Activated gamma-delta T cell treated with Interleukin-2 at 50 U/mL for 16 hours (primary cell): ENCODE results near the gene NMBR.
"Not testable (repeated sequence)": the region's sequence is repeated elsewhere in the genome, so short reads cannot be mapped to it uniquely, and the experiment has no call there.

Source experiments
- DNase-seq: peaks from one replicate; pipeline ENCODE4 v3.0.0-alpha.2; 2020

Gene NMBR

GRCh38 chr6:142154336-142154735, 7.4 kb upstream of the NMBR start:
- DNase-seq: no peak

- no peak for DNase-seq
Observed at GRCh38 chr6:142153196-142153595, 6.3 kb upstream of the NMBR start.

- no peak for DNase-seq
Observed at GRCh38 chr6:142152746-142153145, 5.8 kb upstream of the NMBR start.

GRCh38 chr6:142141531-142141930, 5.4 kb downstream of the NMBR start:
- DNase-seq: not testable (repeated sequence)

- DNase-seq: no peak
Observed at GRCh38 chr6:142138876-142139275, 8.0 kb downstream of the NMBR start.

GRCh38 chr6:142132625-142133024, 14.3 kb downstream of the NMBR start, which contains the start of gene GJE1:
Gene GJE1, plus strand, starts transcription at chr6:142132925. Its CDS starts 234 bp downstream, at chr6:142133159.
- DNase-seq: no peak

GRCh38 chr6:142130814-142131213, 16.1 kb downstream of the NMBR start:
- DNase-seq: no peak

GRCh38 chr6:142121342-142121741, 25.6 kb downstream of the NMBR start:
- DNase-seq: no peak

- no peak for DNase-seq
Observed at GRCh38 chr6:142118925-142119324, 28.0 kb downstream of the NMBR start.

GRCh38 chr6:142118328-142118727, 28.6 kb downstream of the NMBR start:
- DNase-seq: no peak

GRCh38 chr6:142117366-142117765, 29.6 kb downstream of the NMBR start:
- DNase-seq: no peak

GRCh38 chr6:142112451-142113061, 34.4 kb downstream of the NMBR start:
- DNase-seq: peak; percentile 64

- not testable (repeated sequence) for DNase-seq
Observed at GRCh38 chr6:142110820-142111219, 36.1 kb downstream of the NMBR start.

- not testable (repeated sequence) for DNase-seq
Observed at GRCh38 chr6:142104820-142105219, 42.1 kb downstream of the NMBR start.

GRCh38 chr6:142088858-142089216, 58.1 kb downstream of the NMBR start:
- no peak for DNase-seq

GRCh38 chr6:142087950-142088857, 58.7 kb downstream of the NMBR start:
- DNase-seq: no peak

GRCh38 chr6:142079130-142079529, 67.8 kb downstream of the NMBR start:
- no peak for DNase-seq

- DNase-seq: no peak
Observed at GRCh38 chr6:142075516-142076101, 71.3 kb downstream of the NMBR start.

- DNase-seq: no peak
Observed at GRCh38 chr6:142074516-142074915, 72.4 kb downstream of the NMBR start.

GRCh38 chr6:142071981-142072380, 74.9 kb downstream of the NMBR start:
- DNase-seq: no peak

- no peak for DNase-seq
Observed at GRCh38 chr6:142068416-142068815, 78.5 kb downstream of the NMBR start.

- not testable (repeated sequence) for DNase-seq
Observed at GRCh38 chr6:142062861-142063260, 84.1 kb downstream of the NMBR start.

GRCh38 chr6:142058551-142059290, 88.2 kb downstream of the NMBR start:
- DNase-seq: no peak
